NT2/D1 (cell line): ENCODE results near the gene RWDD4.

Source experiments
- DNase-seq: peaks from one replicate; pipeline ENCODE4 v3.0.0-alpha.2; 2011; ENCODE audit warnings: low read depth, low spot score
- H3K27me3 ChIP-seq: 2 replicates; pipeline ENCODE4 v1.6.0; 2011; ENCODE audit warnings: mild to moderate bottlenecking; ENCODE audit not compliant: insufficient read length, insufficient read depth
- H3K36me3 ChIP-seq: 2 replicates; pipeline ENCODE4 v1.6.1; 2011; ENCODE audit warnings: mild to moderate bottlenecking, low read length, mixed read lengths; ENCODE audit not compliant: insufficient read depth, insufficient read length
- H3K4me1 ChIP-seq: 2 replicates; pipeline ENCODE4 v1.5.1; 2011; ENCODE audit not compliant: insufficient read depth, insufficient read length
- H3K4me3 ChIP-seq: 2 replicates; pipeline ENCODE4 v1.5.1; 2011; ENCODE audit warnings: low read depth; ENCODE audit not compliant: insufficient read length
- H3K9ac ChIP-seq: 2 replicates; pipeline ENCODE4 v1.6.0; 2011; ENCODE audit warnings: low read depth; ENCODE audit not compliant: insufficient read length
- H3K9me3 ChIP-seq: 2 replicates; pipeline ENCODE4 v1.5.1; 2011; ENCODE audit warnings: mild to moderate bottlenecking, low read length; ENCODE audit not compliant: insufficient read depth
- SUZ12 ChIP-seq: IDR thresholded peaks from 2 replicates; pipeline ENCODE4 v1.6.1; 2011; ENCODE audit not compliant: insufficient read length, insufficient read depth; ENCODE audit errors: extremely low read depth
- YY1 ChIP-seq: IDR thresholded peaks from 2 replicates; pipeline ENCODE4 v1.6.1; 2011; ENCODE audit not compliant: insufficient read length, insufficient read depth
- ZNF274 ChIP-seq: IDR thresholded peaks from 2 replicates; pipeline ENCODE4 v1.6.1; 2011; ENCODE audit warnings: mild to moderate bottlenecking, low read depth, low read length

Gene RWDD4

GRCh38 chr4:183659029-183659871 lies at the start of gene RWDD4, which contains the start of gene TRAPPC11:
Gene RWDD4 (minus strand): TSS chr4:183659185. CDS start chr4:183658952, 233 bp downstream.
Gene TRAPPC11 (plus strand): TSS chr4:183659293. CDS start chr4:183663868, 4,575 bp downstream.
- peaks cover 7% of the 10 kb centered on the region for H3K36me3 ChIP-seq
- no peak for TF ChIP-seq SUZ12
- TF ChIP-seq YY1, result no peak
- no peak for TF ChIP-seq ZNF274
- H3K27me3 ChIP-seq, result no peaks in the 10 kb centered on the region
- DNase-seq, result peak; percentile 87
- H3K9ac ChIP-seq, result peak within 1 kb of the TSS; percentile 83
- no peaks in the 10 kb centered on the region for H3K9me3 ChIP-seq
- H3K4me3 ChIP-seq, result peak within 1 kb of the TSS; percentile 71
- H3K4me1 ChIP-seq, result no peaks in the 10 kb centered on the region

- Histone ChIP-seq H3K4me1 (no peaks in the 10 kb centered on the region), H3K4me3 (no peak overlapping the region), H3K36me3 (peaks cover 47% of the 10 kb centered on the region), H3K27me3 (no peaks in the 10 kb centered on the region), H3K9me3 (no peaks in the 10 kb centered on the region), H3K9ac (no peak overlapping the region)
- DNase-seq, result no peak
- no peak for TF ChIP-seq ZNF274
- no peak for TF ChIP-seq YY1
- TF ChIP-seq SUZ12, result no peak
Observed at GRCh38 chr4:183702492-183702891, 43.5 kb upstream of the RWDD4 start.

- Histone ChIP-seq H3K4me1 (no peaks in the 10 kb centered on the region), H3K27me3 (no peaks in the 10 kb centered on the region), H3K4me3 (no peak overlapping the region), H3K9me3 (no peaks in the 10 kb centered on the region), H3K9ac (no peak overlapping the region), H3K36me3 (peaks cover 53% of the 10 kb centered on the region)
- DNase-seq, result no peak
- no peak for TF ChIP-seq ZNF274
- no peak for TF ChIP-seq YY1
- no peak for TF ChIP-seq SUZ12
Observed at GRCh38 chr4:183700407-183700806, 41.4 kb upstream of the RWDD4 start.

DNA sequence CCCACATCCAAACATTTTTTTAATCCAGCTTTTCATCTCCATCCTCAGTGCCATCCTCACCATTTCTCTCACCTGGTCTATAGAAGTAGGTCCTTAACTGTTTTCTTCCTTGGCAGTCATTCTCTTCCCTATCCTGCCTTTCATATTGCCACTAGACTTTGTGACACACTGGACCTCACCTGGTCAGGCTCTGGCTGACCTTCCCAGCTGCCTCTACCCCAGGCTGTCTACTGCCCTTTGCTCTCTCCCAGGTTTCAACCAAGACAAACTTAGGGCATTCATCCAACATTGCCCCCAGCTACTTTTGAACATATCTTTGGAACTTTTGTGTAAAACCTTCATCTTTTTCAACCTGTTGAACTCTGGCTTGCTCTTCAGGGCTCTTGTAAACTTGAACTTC lies 39.9 kb upstream of the RWDD4 start:
- Histone ChIP-seq H3K9me3 (no peaks in the 10 kb centered on the region), H3K27me3 (no peaks in the 10 kb centered on the region), H3K9ac (no peak overlapping the region), H3K36me3 (peaks cover 60% of the 10 kb centered on the region), H3K4me1 (no peaks in the 10 kb centered on the region), H3K4me3 (no peak overlapping the region)
- DNase-seq, result no peak
- TF ChIP-seq SUZ12 (no peak), YY1 (no peak), ZNF274 (no peak)

GRCh38 chr4:183691897-183692296 lies 32.9 kb upstream of the RWDD4 start:
- Histone ChIP-seq H3K9me3 (no peaks in the 10 kb centered on the region), H3K36me3 (peaks cover 48% of the 10 kb centered on the region), H3K9ac (no peak overlapping the region), H3K4me3 (no peak overlapping the region), H3K27me3 (no peaks in the 10 kb centered on the region), H3K4me1 (no peaks in the 10 kb centered on the region)
- no peak for TF ChIP-seq ZNF274
- DNase-seq, result no peak

GRCh38 chr4:183691006-183691405 lies 32.0 kb upstream of the RWDD4 start:
- Histone ChIP-seq H3K9me3 (no peaks in the 10 kb centered on the region), H3K4me3 (no peak overlapping the region), H3K4me1 (no peaks in the 10 kb centered on the region), H3K9ac (no peak overlapping the region), H3K27me3 (no peaks in the 10 kb centered on the region), H3K36me3 (peaks cover 49% of the 10 kb centered on the region)
- TF ChIP-seq ZNF274, result no peak
- no peak for TF ChIP-seq YY1
- no peak for TF ChIP-seq SUZ12
- no peak for DNase-seq

- Histone ChIP-seq H3K27me3 (no peaks in the 10 kb centered on the region), H3K4me3 (no peak overlapping the region), H3K9ac (no peak overlapping the region), H3K36me3 (peaks cover 43% of the 10 kb centered on the region), H3K9me3 (no peaks in the 10 kb centered on the region), H3K4me1 (no peaks in the 10 kb centered on the region)
- DNase-seq, result no peak
- TF ChIP-seq SUZ12 (no peak), YY1 (no peak), ZNF274 (no peak)
Observed at GRCh38 chr4:183688216-183688615, 29.2 kb upstream of the RWDD4 start.
